Thyroid gland (tissue), 4 donors: ENCODE data around the gene KCNS3.

Experiments
- CTCF ChIP-seq, 6 experiments: fragments of 200-600 bp in 3 of 6; fragments of 450-650 bp in 3 of 6; sonication (generic) in 3 of 6; IDR thresholded peaks; one replicate each; pipeline ENCODE4 v1.5.1; 2016 to 2019; ENCODE audit warnings: antibody characterized with exemption in 6 of 6, mild to moderate bottlenecking in 2 of 6, inconsistent platforms in 1 of 6, moderate library complexity in 1 of 6
- POLR2A ChIP-seq, 2 donors: fragments of 450-650 bp; IDR thresholded peaks; one replicate each; pipeline ENCODE4 v1.6.1; 2017; ENCODE audit warnings: antibody characterized with exemption in 2 of 2, mild to moderate bottlenecking in 2 of 2, moderate library complexity in 1 of 2

GRCh38 chr2:17918789-17919188 lies 40.3 kb downstream of the KCNS3 start:
- TF ChIP-seq CTCF (IDR thresholded peaks at IDR 0.05) (no peak), POLR2A (IDR thresholded peaks at IDR 0.05) (no peak)
